Keratinocyte (primary cell): Measurements from ENCODE around the gene BEX2.

Experiments used
- CTCF ChIP-seq, 3 experiments: IDR thresholded peaks in 1 of 3; conservative IDR thresholded peaks in 1 of 3; optimal IDR thresholded peaks in 1 of 3; 2 replicates in 2 of 3; 3 replicates in 1 of 3; pipeline versions ENCODE3 to v1.5.1; 2011; ENCODE audit warnings: low read length in 3 of 3, mild to moderate bottlenecking in 3 of 3, moderate library complexity in 2 of 3, control low read depth in 1 of 3, inconsistent platforms in 1 of 3; ENCODE audit not compliant: insufficient read depth in 2 of 3; ENCODE audit errors: extremely low read depth in 1 of 3
- EZH2 ChIP-seq: IDR thresholded peaks from one replicate; pipeline ENCODE4 v1.6.1; 2012; ENCODE audit warnings: inconsistent platforms, mild to moderate bottlenecking, low read length, moderate library complexity

DNA sequence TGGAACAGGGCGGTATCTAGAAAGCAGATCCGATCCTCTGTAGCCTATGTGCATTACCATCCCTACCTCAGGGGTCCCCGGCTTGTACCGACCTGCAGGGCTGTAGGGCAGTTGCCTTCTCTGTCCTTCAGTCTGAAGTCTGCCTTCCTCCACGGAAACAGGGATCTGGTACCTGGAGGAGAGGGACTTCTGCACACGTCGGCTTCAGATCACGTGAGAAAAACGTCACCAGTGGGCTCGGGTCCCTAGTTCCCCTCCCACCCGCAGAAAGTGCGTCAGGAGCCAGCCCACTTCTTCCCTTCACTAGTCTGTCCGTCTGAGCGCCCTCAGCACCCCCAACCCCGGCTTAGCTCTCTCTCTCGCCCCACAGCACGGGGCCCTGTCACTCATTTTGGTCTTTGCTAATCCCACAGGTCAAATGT, 34.2 kb downstream of the BEX2 start, which contains the start of gene TCEAL5:
- TF ChIP-seq CTCF (optimal IDR thresholded peaks at IDR 0.05 in 1 of 3, IDR thresholded peaks at IDR 0.05 in 1 of 3, conservative IDR thresholded peaks at IDR 0.05 in 1 of 3; ENCODE audit: extremely low read depth in 1 of 3, insufficient read depth in 2 of 3, low read length in 3 of 3) (no peak), EZH2 (peak; percentile 45)
